ENCODE measurements around the gene GATD1. TPM values are rescaled to one million over a fixed set of nuclear protein-coding genes. Genes with fewer than 3 reads are reported as not detected.

Gene GATD1, protein sequence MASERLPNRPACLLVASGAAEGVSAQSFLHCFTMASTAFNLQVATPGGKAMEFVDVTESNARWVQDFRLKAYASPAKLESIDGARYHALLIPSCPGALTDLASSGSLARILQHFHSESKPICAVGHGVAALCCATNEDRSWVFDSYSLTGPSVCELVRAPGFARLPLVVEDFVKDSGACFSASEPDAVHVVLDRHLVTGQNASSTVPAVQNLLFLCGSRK
- total RNA-seq: 10 to 100 TPM; 55.0 to 58.2 TPM

DNA sequence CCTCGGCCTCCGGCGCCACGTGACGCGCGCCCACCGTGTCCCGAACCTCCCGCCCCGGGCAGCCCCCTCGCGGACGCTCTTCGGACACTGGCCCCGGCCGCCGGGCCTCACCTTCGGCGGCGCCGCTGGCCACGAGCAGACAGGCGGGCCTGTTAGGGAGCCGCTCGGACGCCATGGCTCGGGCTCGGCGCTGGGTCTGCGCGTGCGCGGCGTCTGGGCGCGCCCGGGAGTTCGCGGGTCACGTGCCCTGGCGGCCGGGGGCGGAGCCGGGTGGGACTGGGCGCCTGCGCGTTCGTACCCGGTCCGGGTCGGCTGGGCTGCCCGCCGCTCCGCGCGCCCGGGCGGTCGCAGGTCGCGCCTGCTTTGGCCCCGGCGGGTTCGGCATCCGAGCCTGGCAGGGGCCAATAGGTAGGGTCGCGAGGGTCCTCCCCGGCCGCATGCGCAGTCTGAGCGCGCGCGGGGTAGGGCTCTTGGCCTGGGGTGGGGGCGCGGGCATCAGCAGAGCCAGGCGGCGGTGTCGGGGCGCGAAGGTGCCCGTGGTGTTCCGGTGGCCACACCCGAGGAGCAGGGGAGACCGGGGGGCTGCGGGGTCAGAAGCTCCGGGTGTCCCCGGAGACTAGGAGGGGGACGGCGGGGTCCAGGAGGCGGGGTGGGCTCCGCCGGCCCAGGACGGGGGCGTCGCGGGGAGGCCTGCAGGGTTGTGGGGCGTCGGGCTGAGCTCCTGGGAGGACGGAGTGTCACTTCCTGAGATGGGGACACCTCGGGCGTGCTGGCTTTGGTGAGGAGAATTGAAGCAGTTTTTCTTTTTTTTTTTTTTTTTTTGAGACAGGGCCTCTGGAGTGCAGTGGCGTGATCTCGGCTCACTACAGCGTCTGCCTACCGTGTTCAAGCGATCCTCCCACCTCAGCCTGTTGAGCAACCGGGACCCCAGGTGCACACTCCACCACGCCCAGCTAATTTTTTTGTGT lies at the start of gene GATD1:
Gene GATD1 (minus strand): TSS at position 200 of the 968 bp plus-strand sequence. CDS start 25 bp downstream, at position 175.

DNA sequence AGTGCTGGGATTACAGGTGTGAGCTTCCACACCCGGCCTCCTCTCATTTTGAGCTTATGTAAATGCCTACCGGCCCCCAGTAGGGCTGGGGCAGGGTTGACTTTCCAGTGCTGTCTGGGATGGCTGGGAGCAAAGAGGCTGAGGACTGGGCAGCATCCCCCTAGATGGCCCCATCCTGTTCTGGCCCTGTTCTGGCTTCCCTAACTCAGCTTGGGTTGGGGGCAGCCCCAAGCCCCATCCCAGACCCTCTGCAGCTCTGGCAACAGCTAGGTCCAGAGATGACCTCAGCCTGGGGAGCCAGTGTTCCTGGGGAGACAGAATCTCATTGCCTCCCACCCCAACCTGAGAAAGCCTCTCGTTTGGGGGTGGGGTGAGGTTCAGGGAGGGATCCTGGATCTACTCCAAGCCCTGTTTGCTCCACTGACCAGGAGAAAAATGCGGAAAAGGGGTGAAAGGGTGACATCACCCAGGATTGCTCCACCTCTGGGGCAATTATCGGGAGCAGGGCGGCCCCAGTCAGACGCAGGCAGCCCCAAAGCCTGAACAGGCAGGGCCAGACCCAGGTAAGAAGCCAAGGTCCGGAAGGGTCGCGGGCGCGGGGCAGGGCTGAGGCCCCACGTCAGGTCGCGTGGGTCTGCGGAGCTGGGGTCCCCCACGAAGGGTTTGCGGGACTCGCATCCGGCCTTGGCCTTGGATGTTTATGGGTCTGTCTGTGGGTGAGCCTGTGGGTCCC lies 41.3 kb upstream of the GATD1 start, which contains the start of gene PNPLA2:
Gene PNPLA2 (plus strand): TSS at position 519 of the 733 bp plus-strand sequence. CDS start 805 bp downstream, outside the sequence.

DNA sequence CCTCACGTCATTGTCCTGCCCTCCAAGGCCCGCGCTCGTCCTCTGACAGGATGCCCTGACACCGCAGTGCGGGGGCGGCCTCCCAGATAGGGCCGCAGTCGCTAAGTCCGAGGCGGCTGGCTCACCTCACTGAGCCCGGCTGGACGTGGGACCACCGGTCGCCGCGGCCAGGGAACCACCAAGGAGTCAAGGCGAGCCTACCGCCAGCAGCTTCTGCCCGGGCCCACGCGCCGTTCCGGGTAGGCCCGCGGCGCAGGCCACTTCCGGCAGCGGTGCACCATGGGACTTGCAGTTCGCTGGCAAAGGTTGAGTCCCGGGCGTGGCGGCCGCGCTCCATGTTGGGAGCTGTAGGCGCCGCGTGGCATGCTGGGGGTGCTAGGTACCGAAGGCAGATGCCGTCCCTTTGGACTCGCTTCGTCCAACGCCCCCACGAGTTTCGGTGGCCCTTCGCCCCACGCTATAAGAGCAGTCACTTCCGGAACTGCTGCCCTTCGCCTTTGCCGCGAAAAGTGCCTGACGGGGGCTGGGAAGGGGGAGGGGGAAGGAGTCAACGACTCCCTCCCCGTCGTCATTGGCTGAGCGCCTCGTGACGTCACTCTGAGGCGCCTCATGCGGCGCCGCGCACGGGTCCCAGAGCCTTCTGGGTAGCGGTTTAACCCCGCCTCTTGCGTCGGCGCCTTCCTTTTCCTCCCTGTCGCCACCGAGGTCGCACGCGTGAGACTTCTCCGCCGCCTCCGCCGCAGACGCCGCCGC lies 32.2 kb upstream of the GATD1 start, which contains the start of gene RPLP2:
Gene RPLP2 (plus strand): TSS at position 681 of the 753 bp plus-strand sequence. CDS start 268 bp downstream, outside the sequence.

DNA sequence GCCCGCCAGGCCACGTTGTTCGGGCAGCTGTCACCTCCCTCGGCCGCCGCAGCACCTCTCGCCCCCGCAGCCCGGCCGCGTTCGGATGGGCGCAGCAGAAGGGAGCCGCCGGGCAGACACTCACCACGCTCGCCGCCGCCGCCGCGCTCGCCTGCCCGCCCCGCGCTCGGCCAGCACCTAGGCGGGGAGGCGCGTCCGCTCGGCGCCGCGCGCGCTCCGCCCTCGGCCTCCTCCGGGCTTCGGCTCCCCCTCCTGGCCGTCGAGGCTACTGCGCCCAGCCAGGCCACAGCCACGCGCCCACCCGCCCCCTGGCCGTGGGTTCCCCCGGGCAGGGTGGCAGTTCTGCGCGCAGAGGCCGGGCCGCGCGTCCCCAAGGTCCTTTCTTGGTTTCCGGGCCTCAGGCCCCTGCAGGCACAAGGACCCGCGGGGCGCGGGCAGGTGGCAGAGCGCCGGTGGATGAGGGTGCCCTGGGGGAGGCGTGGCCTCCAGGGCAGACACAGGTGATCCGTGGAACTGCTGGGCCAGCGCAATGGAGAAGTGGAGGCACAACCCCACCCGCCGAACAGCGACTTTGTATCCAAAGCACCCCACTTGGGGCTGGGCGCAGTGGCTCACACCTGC lies 20.9 kb upstream of the GATD1 start, which contains the start of gene SLC25A22:
Gene SLC25A22 (minus strand): TSS at position 189 of the 621 bp plus-strand sequence. CDS start 3,275 bp downstream, outside the sequence.

DNA sequence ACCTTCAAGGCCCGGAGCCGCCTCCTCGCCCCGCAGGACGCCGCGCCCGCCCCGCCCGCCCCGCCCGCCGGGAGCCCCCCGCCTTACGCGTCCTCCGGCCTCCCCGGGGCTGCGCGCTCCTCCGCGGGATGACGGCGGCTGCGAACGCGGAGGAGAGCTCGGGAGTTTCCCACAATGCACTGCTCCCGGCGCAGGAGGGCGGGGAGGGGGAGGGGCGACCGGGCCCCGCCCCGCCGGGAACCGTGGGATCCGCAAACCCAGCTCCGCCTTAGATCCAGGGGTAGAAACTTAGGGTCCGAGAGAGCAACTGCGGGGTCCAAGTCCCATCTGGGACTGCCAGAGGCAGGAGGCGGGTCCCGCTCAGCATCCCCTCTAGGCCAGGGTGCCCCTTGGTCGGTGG lies 12.7 kb upstream of the GATD1 start, which contains the start of gene CEND1:
Gene CEND1 (minus strand): TSS at position 148 of the 400 bp plus-strand sequence. CDS start 1,514 bp downstream, outside the sequence.

DNA sequence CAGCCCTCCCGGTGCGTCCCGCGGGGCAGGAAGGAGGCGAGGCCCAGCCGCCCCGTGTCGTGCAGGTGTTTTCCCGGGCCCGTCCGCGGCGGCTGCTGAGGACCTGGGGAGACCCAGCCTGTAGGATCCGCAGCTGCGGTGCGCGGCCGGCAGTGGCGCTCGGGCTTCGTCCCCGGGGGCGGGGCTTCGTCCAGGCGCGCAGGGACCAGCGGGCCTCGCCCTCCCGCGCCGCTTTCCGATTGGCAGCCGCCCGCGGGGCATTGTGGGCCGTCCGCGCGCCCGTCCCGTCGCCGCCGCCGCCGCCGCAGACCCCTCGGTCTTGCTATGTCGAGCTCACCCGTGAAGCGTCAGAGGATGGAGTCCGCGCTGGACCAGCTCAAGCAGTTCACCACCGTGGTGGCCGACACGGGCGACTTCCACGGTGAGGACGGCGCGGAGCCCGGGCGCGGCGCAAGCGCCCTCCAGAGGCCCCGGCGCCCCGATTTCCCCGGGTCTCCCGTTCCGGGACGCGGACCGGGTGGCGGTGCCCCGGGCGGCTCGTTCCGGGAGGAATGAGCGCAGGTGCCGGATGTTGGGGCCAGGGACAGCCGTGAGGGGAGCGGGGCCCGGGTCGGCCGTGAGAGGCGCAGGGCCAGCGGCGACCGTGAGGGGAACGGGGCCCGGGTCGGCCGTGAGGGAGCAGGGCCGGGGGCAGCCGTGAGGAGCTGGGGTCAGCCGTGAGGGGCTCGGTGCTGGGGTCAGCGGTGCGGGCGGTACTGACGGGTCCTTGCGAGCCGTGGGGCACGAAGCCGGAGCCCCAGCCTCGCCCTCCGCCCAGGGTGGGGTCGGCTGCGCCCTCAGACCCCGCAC lies 29.9 kb downstream of the GATD1 start, which contains the start of gene TALDO1:
Gene TALDO1 (plus strand): TSS at position 307 of the 849 bp plus-strand sequence. CDS start 18 bp downstream, at position 325.

Other genes with a start within 250 kb of the GATD1 start
- 10 to 100 TPM; 41.8 to 43.6 TPM for gene HRAS, start 241.9 kb downstream of the GATD1 start, total RNA-seq
- 1 to 10 TPM; 2.7 to 2.8 TPM for gene LRRC56, start 240.0 kb downstream of the GATD1 start, total RNA-seq
- gene LMNTD2, start 216.7 kb downstream of the GATD1 start, total RNA-seq: 1 to 10 TPM; 4.5 to 5.8 TPM
- 10 to 100 TPM; 32.9 to 36.1 TPM for gene RASSF7, start 216.5 kb downstream of the GATD1 start, total RNA-seq
- gene PHRF1, start 201.0 kb downstream of the GATD1 start, total RNA-seq: 10 to 100 TPM; 39.0 to 39.9 TPM
- gene IRF7, start 161.5 kb downstream of the GATD1 start, total RNA-seq: 10 to 100 TPM; 70.2 to 71.2 TPM
- not detected for gene CDHR5, start 152.5 kb downstream of the GATD1 start, total RNA-seq
- gene SCT, start 150.3 kb downstream of the GATD1 start, total RNA-seq: not detected
- gene DRD4, start 140.2 kb downstream of the GATD1 start, total RNA-seq: under 1 TPM; 0.26 to 0.45 TPM
- 10 to 100 TPM; 54.2 to 59.1 TPM for gene DEAF1, start 82.3 kb downstream of the GATD1 start, total RNA-seq
- gene TMEM80, start 81.7 kb downstream of the GATD1 start, total RNA-seq: 10 to 100 TPM; 28.4 to 28.9 TPM
- 10 to 100 TPM; 17.4 to 20.3 TPM for gene EPS8L2, start 71.3 kb downstream of the GATD1 start, total RNA-seq
- gene TALDO1, start 30.0 kb downstream of the GATD1 start, total RNA-seq: 100 to 1,000 TPM; 205 to 218 TPM
- under 1 TPM; 0.39 to 0.58 TPM for gene CEND1, start 12.6 kb upstream of the GATD1 start, total RNA-seq
- gene SLC25A22, start 20.8 kb upstream of the GATD1 start, total RNA-seq: 10 to 100 TPM; 36.7 to 41.3 TPM
- 10 to 100 TPM; 52.2 to 55.3 TPM for gene PIDD1, start 27.7 kb upstream of the GATD1 start, total RNA-seq
- gene RPLP2, start 32.5 kb upstream of the GATD1 start, total RNA-seq: 1,000 to 10,000 TPM; 3,087 to 3,213 TPM
- 10 to 100 TPM; 78.2 to 83.3 TPM for gene PNPLA2, start 41.4 kb upstream of the GATD1 start, total RNA-seq
- gene CRACR2B, start 50.4 kb upstream of the GATD1 start, total RNA-seq: 10 to 100 TPM; 23.7 to 25.2 TPM
- gene CD151, start 55.5 kb upstream of the GATD1 start, total RNA-seq: 10 to 100 TPM; 33.5 to 36.2 TPM
- 10 to 100 TPM; 78.3 to 79.5 TPM for gene POLR2L, start 65.0 kb upstream of the GATD1 start, total RNA-seq
- gene TSPAN4, start 65.4 kb upstream of the GATD1 start, total RNA-seq: 1 to 10 TPM; 8.1 to 8.4 TPM
- 10 to 100 TPM; 39.1 to 39.8 TPM for gene CHID1, start 133.3 kb upstream of the GATD1 start, total RNA-seq
- 10 to 100 TPM; 60.9 to 63.9 TPM for gene AP2A2, start 148.4 kb upstream of the GATD1 start, total RNA-seq